Transverse colon (tissue), 4 donors: ENCODE data around the gene FRMD3. TPM values are rescaled to one million over a fixed set of nuclear protein-coding genes. Genes with fewer than 3 reads are reported as not detected.

Source experiments
- DNase-seq: peaks from one replicate; pipeline ENCODE4 v3.0.0-alpha.2; 2019
- H3K27ac ChIP-seq, 4 donors: fragments of 200-600 bp; sonication (generic); 2 replicates each; pipeline ENCODE4 v1.5.1; 2016 to 2018; ENCODE audit warnings: inconsistent platforms in 4 of 4
- H3K27me3 ChIP-seq: fragments of 200-600 bp; sonication (generic); 2 replicates; pipeline ENCODE4 v1.5.1; 2017; ENCODE audit warnings: inconsistent platforms
- H3K36me3 ChIP-seq, 4 donors: fragments of 200-600 bp; sonication (generic); 2 replicates each; pipeline ENCODE4 v1.5.1; 2017 to 2019; ENCODE audit warnings: inconsistent platforms in 4 of 4
- H3K4me1 ChIP-seq, 4 donors: fragments of 200-600 bp; sonication (generic); 2 replicates each; pipeline ENCODE4 v1.5.1; 2017 to 2020; ENCODE audit warnings: inconsistent platforms in 4 of 4
- H3K4me3 ChIP-seq, 4 donors: fragments of 200-600 bp; sonication (generic); 1 replicate in 1 of 4; 2 replicates in 3 of 4; pipeline versions ENCODE4 v1.5.1 to v1.6.1; 2017 to 2019; ENCODE audit warnings: inconsistent platforms in 4 of 4
- H3K9me3 ChIP-seq, 2 donors: fragments of 200-600 bp; sonication (generic); 2 replicates each; pipeline ENCODE4 v1.5.1; 2017 to 2019; ENCODE audit warnings: inconsistent platforms in 2 of 2
- EP300 ChIP-seq: sonication (generic); formaldehyde crosslinking; IDR thresholded peaks from one replicate; pipeline ENCODE4 v1.6.1; 2017; ENCODE audit warnings: antibody characterized with exemption, low read depth
- POLR2A ChIP-seq: fragments of 450-650 bp; IDR thresholded peaks from one replicate; pipeline ENCODE4 v1.6.1; 2016; ENCODE audit warnings: antibody characterized with exemption, mild to moderate bottlenecking, moderate library complexity
- POLR2AphosphoS5 ChIP-seq, 3 donors: sonication (generic); formaldehyde crosslinking; IDR thresholded peaks; one replicate each; pipeline ENCODE4 v1.6.1; 2016; ENCODE audit warnings: antibody characterized with exemption in 3 of 3
- WGBS, 2 donors: methylation state at CpG; one replicate each; pipeline ENCODE4 v1.1.5; 2018; ENCODE audit warnings: low coverage in 1 of 2; 5-methylcytosine and 5-hydroxymethylcytosine counted together
- in situ Hi-C, 4 donors: fragments of 200-750 bp; cut with MboI; loops; one replicate each; pipeline versions ENCODE4 v1.15.0 to v1.15.1; 2017; ENCODE audit warnings: low sequenced_read_pairs in 3 of 4, low pct_ligation_motif_present in 1 of 4, low pct_unique_long_range_greater_than_20kb in 1 of 4
- intact Hi-C: fragments of 100-400 bp; cut with DNase I; formaldehyde crosslinking; loops from one replicate; pipeline ENCODE4 v1.15.1; 2023; ENCODE audit warnings: low total_unique reads
- total RNA-seq, 4 donors: library from RNA; depleted of rRNA; stranded (reverse); fragments of >200 nt; gene quantifications; one replicate each; pipeline ENCODE4 v1.1.0, GENCODE V29; 2016
- TF ChIP-seq, protein P1 (sequence below), 5 experiments: fragments of 200-600 bp in 3 of 5; fragments of 450-650 bp in 2 of 5; sonication (generic) in 3 of 5; IDR thresholded peaks; 1 replicate in 2 of 5; 2 replicates in 3 of 5; pipeline ENCODE4 v1.5.1; 2016 to 2017; ENCODE audit warnings: antibody characterized with exemption in 5 of 5, inconsistent platforms in 3 of 5, mild to moderate bottlenecking in 2 of 5, moderate library complexity in 1 of 5

FRMD3 gene
- total RNA-seq, 4 donors from 2014 or later, result 5.8 to 37.0 (median 18.1) TPM

GRCh38 chr9:83274787-83275186 is 263.4 kb downstream of the FRMD3 start:
- WGBS, 2 donors, result 92 to 93% methylated on average over 5 of the region's 5 CpGs
- no peaks in the 10 kb centered on the region for H3K36me3 ChIP-seq
- no peaks in the 10 kb centered on the region for H3K9me3 ChIP-seq
- no peaks in the 10 kb centered on the region for H3K27me3 ChIP-seq
- DNase-seq, result no peak
- TF ChIP-seq, protein P1, sequence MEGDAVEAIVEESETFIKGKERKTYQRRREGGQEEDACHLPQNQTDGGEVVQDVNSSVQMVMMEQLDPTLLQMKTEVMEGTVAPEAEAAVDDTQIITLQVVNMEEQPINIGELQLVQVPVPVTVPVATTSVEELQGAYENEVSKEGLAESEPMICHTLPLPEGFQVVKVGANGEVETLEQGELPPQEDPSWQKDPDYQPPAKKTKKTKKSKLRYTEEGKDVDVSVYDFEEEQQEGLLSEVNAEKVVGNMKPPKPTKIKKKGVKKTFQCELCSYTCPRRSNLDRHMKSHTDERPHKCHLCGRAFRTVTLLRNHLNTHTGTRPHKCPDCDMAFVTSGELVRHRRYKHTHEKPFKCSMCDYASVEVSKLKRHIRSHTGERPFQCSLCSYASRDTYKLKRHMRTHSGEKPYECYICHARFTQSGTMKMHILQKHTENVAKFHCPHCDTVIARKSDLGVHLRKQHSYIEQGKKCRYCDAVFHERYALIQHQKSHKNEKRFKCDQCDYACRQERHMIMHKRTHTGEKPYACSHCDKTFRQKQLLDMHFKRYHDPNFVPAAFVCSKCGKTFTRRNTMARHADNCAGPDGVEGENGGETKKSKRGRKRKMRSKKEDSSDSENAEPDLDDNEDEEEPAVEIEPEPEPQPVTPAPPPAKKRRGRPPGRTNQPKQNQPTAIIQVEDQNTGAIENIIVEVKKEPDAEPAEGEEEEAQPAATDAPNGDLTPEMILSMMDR (IDR thresholded peaks at IDR 0.05), result no peak
- no peak for TF ChIP-seq POLR2A
- no peak for TF ChIP-seq POLR2AphosphoS5 (IDR thresholded peaks at IDR 0.05)
- no peak for TF ChIP-seq EP300
- no peak overlapping the region for H3K4me3 ChIP-seq
- H3K4me1 ChIP-seq, result no peaks in the 10 kb centered on the region
- intact Hi-C loops, result no loop called here
- H3K27ac ChIP-seq, result no peak overlapping the region
- in situ Hi-C loops, result no loop called here

GRCh38 chr9:83271665-83272071 is 266.5 kb downstream of the FRMD3 start:
- intact Hi-C loops (no loop called here), in situ Hi-C loops (no loop called here)
- Histone ChIP-seq H3K27ac (no peak overlapping the region), H3K4me1 (peaks cover 0 to 4% (median under 1%) of the 10 kb centered on the region in 4 donors), H3K36me3 (no peaks in the 10 kb centered on the region), H3K4me3 (no peak overlapping the region), H3K9me3 (no peaks in the 10 kb centered on the region), H3K27me3 (no peaks in the 10 kb centered on the region)
- 81 to 90% methylated on average over 2 of the region's 2 CpGs for WGBS, 2 donors
- DNase-seq, result no peak
- no peak for TF ChIP-seq POLR2A
- TF ChIP-seq, protein P1 (IDR thresholded peaks at IDR 0.05), result no peak
- no peak for TF ChIP-seq POLR2AphosphoS5 (IDR thresholded peaks at IDR 0.05)
- no peak for TF ChIP-seq EP300

DNA sequence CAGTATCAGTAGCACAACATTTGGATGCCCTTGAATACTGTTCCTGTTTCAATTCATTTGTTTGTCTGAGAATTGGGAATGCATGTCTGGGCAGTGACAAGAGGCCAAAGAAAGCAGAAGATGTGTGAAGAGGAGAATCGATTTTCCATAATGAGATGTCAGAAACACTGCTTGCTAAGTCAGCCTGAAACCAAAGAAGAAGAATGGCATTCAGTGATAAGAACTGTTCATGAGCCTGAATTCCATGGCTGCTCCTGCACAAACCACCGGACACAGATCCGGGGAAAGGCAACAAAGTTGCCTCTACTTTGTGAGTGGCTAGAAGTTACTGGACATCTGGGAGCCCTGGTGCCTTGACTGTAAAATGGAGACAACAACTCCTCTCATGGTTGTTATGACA is 268.1 kb downstream of the FRMD3 start:
- no peak for DNase-seq
- intact Hi-C loops, result no loop called here
- Histone ChIP-seq H3K27me3 (no peaks in the 10 kb centered on the region), H3K4me3 (no peak overlapping the region), H3K36me3 (no peaks in the 10 kb centered on the region), H3K27ac (no peak overlapping the region), H3K4me1 (peaks cover 0 to 8% (median 2%) of the 10 kb centered on the region in 4 donors), H3K9me3 (no peaks in the 10 kb centered on the region)
- TF ChIP-seq POLR2AphosphoS5 (IDR thresholded peaks at IDR 0.05), result no peak
- no peak for TF ChIP-seq POLR2A
- TF ChIP-seq, protein P1 (IDR thresholded peaks at IDR 0.05), result no peak
- TF ChIP-seq EP300, result no peak
- in situ Hi-C loops, result no loop called here
- 51 to 58% methylated on average over 3 of the region's 3 CpGs for WGBS, 2 donors

GRCh38 chr9:83267741-83268140 is 270.5 kb downstream of the FRMD3 start:
- no peak for DNase-seq
- 77 to 81% methylated on average over 5 of the region's 5 CpGs for WGBS, 2 donors
- peaks cover 0 to 8% (median 2%) of the 10 kb centered on the region in 4 donors for H3K4me1 ChIP-seq
- in situ Hi-C loops (no loop called here), intact Hi-C loops (no loop called here)
- no peaks in the 10 kb centered on the region for H3K36me3 ChIP-seq
- TF ChIP-seq, protein P1 (IDR thresholded peaks at IDR 0.05), result no peak
- TF ChIP-seq POLR2AphosphoS5 (IDR thresholded peaks at IDR 0.05) (no peak), POLR2A (no peak), EP300 (no peak)
- no peak overlapping the region for H3K27ac ChIP-seq
- no peak overlapping the region for H3K4me3 ChIP-seq
- H3K9me3 ChIP-seq, result no peaks in the 10 kb centered on the region
- no peaks in the 10 kb centered on the region for H3K27me3 ChIP-seq
